HepG2 (cell line): Measurements from ENCODE around the gene PTPRN. TPM values are rescaled to one million over a fixed set of nuclear protein-coding genes. Genes with fewer than 3 reads are reported as not detected.
A peak's percentile ranks its signal among the peaks of the same experiment; 100 is the strongest.

ENCODE experiments used
- AGO2 ChIP-seq: fragments of 200-400 bp; formaldehyde crosslinking; optimal IDR thresholded peaks from 2 replicates; pipeline ENCODE3; 2017; ENCODE audit warnings: mild to moderate bottlenecking, low read depth, low read length, moderate library complexity
- BRD4 ChIP-seq: sonication (generic); formaldehyde crosslinking; IDR thresholded peaks from 2 replicates; pipeline ENCODE4 v1.4.0; 2020; ENCODE audit warnings: missing genetic modification reagents
- CHD2 ChIP-seq: IDR thresholded peaks from 2 replicates; pipeline ENCODE4 v1.6.1; 2011; ENCODE audit warnings: low read depth, low read length, improper control_type of control experiment
- CHD4 ChIP-seq: fragments of 200-600 bp; sonication (generic); IDR thresholded peaks from 2 replicates; pipeline ENCODE4 v1.7.0; 2017; ENCODE audit warnings: mild to moderate bottlenecking, low read length, borderline replicate concordance
- FOXK2 ChIP-seq: fragments of 450-650 bp; IDR thresholded peaks from 2 replicates; pipeline ENCODE4 v1.6.1; 2016
- GMEB2 ChIP-seq: IDR thresholded peaks from 2 replicates; pipeline ENCODE4 v1.6.1; 2016; ENCODE audit warnings: missing biosample characterization, missing genetic modification reagents, low read depth
- GPN1 ChIP-seq: sonication (generic); formaldehyde crosslinking; IDR thresholded peaks from 2 replicates; pipeline ENCODE4 v1.5.1; 2020; ENCODE audit warnings: missing genetic modification reagents, borderline replicate concordance
- HNRNPH1 ChIP-seq: fragments of 200-400 bp; formaldehyde crosslinking; optimal IDR thresholded peaks from 2 replicates; pipeline ENCODE3; 2017; ENCODE audit warnings: mild to moderate bottlenecking, low read depth, low read length
- MAFF ChIP-seq: IDR thresholded peaks from 2 replicates; pipeline ENCODE4 v1.6.1; 2011; ENCODE audit warnings: low read depth, low read length, improper control_type of control experiment
- MXI1 ChIP-seq: IDR thresholded peaks from 3 replicates; pipeline ENCODE4 v1.6.1; 2012; ENCODE audit warnings: low read depth, low read length, inconsistent platforms, borderline replicate concordance
- NFATC3 ChIP-seq: sonication (generic); formaldehyde crosslinking; IDR thresholded peaks from 2 replicates; pipeline ENCODE4 v1.5.1; 2020; ENCODE audit warnings: mild to moderate bottlenecking, missing genetic modification reagents
- NFE2L2 ChIP-seq: fragments of 150-350 bp; IDR thresholded peaks from 2 replicates; pipeline ENCODE4 v1.6.1; 2014; ENCODE audit warnings: low read length
- SKIL ChIP-seq: sonication (generic); formaldehyde crosslinking; IDR thresholded peaks from 2 replicates; pipeline ENCODE4 v1.8.0; 2022; ENCODE audit warnings: missing genetic modification reagents, mild to moderate bottlenecking, moderate library complexity, borderline replicate concordance
- SMARCE1 ChIP-seq: fragments of 450-650 bp; IDR thresholded peaks from 2 replicates; pipeline ENCODE4 v1.6.1; 2017; ENCODE audit warnings: borderline replicate concordance
- SYNCRIP ChIP-seq: fragments of 200-400 bp; formaldehyde crosslinking; IDR thresholded peaks from 2 replicates; pipeline ENCODE4 v1.6.1; 2018; ENCODE audit warnings: mild to moderate bottlenecking, low read depth, low read length; ENCODE audit not compliant: insufficient read depth
- XBP1 ChIP-seq: sonication (generic); formaldehyde crosslinking; IDR thresholded peaks from 2 replicates; pipeline ENCODE4 v1.5.0; 2020; ENCODE audit warnings: missing genetic modification reagents
- ZNF567 ChIP-seq: sonication (generic); formaldehyde crosslinking; IDR thresholded peaks from 2 replicates; pipeline ENCODE4 v1.8.1; 2023; ENCODE audit warnings: mild to moderate bottlenecking, missing genetic modification reagents, borderline replicate concordance
- ZNF629 ChIP-seq: sonication (generic); formaldehyde crosslinking; conservative IDR thresholded peaks from 2 replicates; pipeline ENCODE4 v1.5.0; 2020; ENCODE audit warnings: missing genetic modification reagents
- ZNF687 ChIP-seq: sonication (generic); formaldehyde crosslinking; IDR thresholded peaks from 2 replicates; pipeline ENCODE4 v1.5.1; 2020; ENCODE audit warnings: mild to moderate bottlenecking, missing genetic modification reagents, moderate library complexity
- polyA plus RNA-seq, 8 experiments: library from polyadenylated mRNA; depleted of rRNA in 3 of 8; stranded (reverse) in 7 of 8; unstranded in 1 of 8; fragments of >200 nt; fragmentation: Illumina TruSeq in 4 of 8; extraction: Trizol in 4 of 8; gene quantifications; 2 replicates each; pipeline versions ENCODE4 v1.2.1 to v1.2.3, GENCODE V29; 2011 to 2016; ENCODE audit warnings: low read depth in 4 of 8, missing spikeins in 1 of 8, mixed read lengths in 1 of 8; ENCODE audit not compliant: insufficient read depth in 1 of 8
- total RNA-seq, 5 experiments: library from RNA; depleted of rRNA; stranded (reverse); fragments of >200 nt; fragmentation: Illumina TruSeq; extraction: Trizol; gene quantifications; 2 replicates each; pipeline ENCODE4 v1.2.3, GENCODE V29; 2016; ENCODE audit warnings: low read depth in 1 of 5

Gene PTPRN
- total and polyA plus RNA-seq, 2 of the 13 experiments (the other 11 are each of a cell fraction or from before 2014, with no cell fraction given): 0.26 TPM; not detected in 1

GRCh38 chr2:219277703-219278654 is 31.2 kb downstream of the PTPRN start (continued):
- peak; percentile 76 for TF ChIP-seq ZNF687 (CRISPR knock-in tag)
- TF ChIP-seq NFATC3 (CRISPR knock-in tag): no peak
- TF ChIP-seq FOXK2: no peak
- TF ChIP-seq MAFF: no peak
- TF ChIP-seq HNRNPH1: no peak
- no peak for TF ChIP-seq SMARCE1
- TF ChIP-seq BRD4 (CRISPR knock-in tag): no peak
- TF ChIP-seq ZNF567: peak; percentile 77; the same call in 1 of the 2 replicates
- no peak for TF ChIP-seq CHD4
- no peak for TF ChIP-seq SKIL
- TF ChIP-seq MXI1: peak; percentile 51; the same call in 1 of the 3 replicates
- no peak for TF ChIP-seq XBP1 (CRISPR knock-in tag)
- no peak for TF ChIP-seq AGO2
- no peak for TF ChIP-seq CHD2
- no peak for TF ChIP-seq SYNCRIP
- no peak for TF ChIP-seq NFE2L2
- TF ChIP-seq ZNF629 (CRISPR knock-in tag): no peak
- TF ChIP-seq GPN1 (CRISPR knock-in tag): no peak
- TF ChIP-seq GMEB2: no peak
